Measurements from ENCODE around the gene PRLH. TPM values are rescaled to one million over a fixed set of nuclear protein-coding genes. Genes with fewer than 3 reads are reported as not detected.

The PRLH gene
- total and polyA plus RNA-seq, 2 of the 13 experiments (the other 11 are each of a cell fraction or from before 2014, with no cell fraction given) = not detected

- TF ChIP-seq MAZ (IDR thresholded peaks at IDR 0.05; ENCODE audit: borderline replicate concordance, low read depth, low read length) = no peak
- peak; percentile 26; the same call in 1 of the 2 replicates for TF ChIP-seq MAZ (CRISPR knock-in tag; IDR thresholded peaks at IDR 0.05; ENCODE audit: low read depth)
- peak; percentile 50; the same call in 1 of the 2 replicates for TF ChIP-seq ZSCAN31 (CRISPR knock-in tag; IDR thresholded peaks at IDR 0.05; ENCODE audit: low read depth)
- TF ChIP-seq, protein P1, sequence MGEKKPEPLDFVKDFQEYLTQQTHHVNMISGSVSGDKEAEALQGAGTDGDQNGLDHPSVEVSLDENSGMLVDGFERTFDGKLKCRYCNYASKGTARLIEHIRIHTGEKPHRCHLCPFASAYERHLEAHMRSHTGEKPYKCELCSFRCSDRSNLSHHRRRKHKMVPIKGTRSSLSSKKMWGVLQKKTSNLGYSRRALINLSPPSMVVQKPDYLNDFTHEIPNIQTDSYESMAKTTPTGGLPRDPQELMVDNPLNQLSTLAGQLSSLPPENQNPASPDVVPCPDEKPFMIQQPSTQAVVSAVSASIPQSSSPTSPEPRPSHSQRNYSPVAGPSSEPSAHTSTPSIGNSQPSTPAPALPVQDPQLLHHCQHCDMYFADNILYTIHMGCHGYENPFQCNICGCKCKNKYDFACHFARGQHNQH (CRISPR knock-in tag; IDR thresholded peaks at IDR 0.05) = peak; percentile 77; the same call in 1 of the 2 replicates
- TF ChIP-seq SRSF1 (optimal IDR thresholded peaks at IDR 0.05; ENCODE audit: low read depth, low read length) = peak; percentile 48
- no peak for TF ChIP-seq ZNF337 (CRISPR knock-in tag; IDR thresholded peaks at IDR 0.05; ENCODE audit: borderline replicate concordance, low read depth)
- no peak for TF ChIP-seq ZNF672 (CRISPR knock-in tag; IDR thresholded peaks at IDR 0.05)
- TF ChIP-seq ZNF616 (CRISPR knock-in tag; IDR thresholded peaks at IDR 0.05; ENCODE audit: low read depth) = no peak
- TF ChIP-seq MTA1 (CRISPR knock-in tag; IDR thresholded peaks at IDR 0.05; ENCODE audit: borderline replicate concordance) = peak; percentile 53; the same call in 1 of the 2 replicates
- TF ChIP-seq, protein P2, sequence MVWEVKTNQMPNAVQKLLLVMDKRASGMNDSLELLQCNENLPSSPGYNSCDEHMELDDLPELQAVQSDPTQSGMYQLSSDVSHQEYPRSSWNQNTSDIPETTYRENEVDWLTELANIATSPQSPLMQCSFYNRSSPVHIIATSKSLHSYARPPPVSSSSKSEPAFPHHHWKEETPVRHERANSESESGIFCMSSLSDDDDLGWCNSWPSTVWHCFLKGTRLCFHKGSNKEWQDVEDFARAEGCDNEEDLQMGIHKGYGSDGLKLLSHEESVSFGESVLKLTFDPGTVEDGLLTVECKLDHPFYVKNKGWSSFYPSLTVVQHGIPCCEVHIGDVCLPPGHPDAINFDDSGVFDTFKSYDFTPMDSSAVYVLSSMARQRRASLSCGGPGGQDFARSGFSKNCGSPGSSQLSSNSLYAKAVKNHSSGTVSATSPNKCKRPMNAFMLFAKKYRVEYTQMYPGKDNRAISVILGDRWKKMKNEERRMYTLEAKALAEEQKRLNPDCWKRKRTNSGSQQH (CRISPR knock-in tag; IDR thresholded peaks at IDR 0.05; ENCODE audit: low read depth) = no peak
- TF ChIP-seq RXRB (CRISPR knock-in tag; IDR thresholded peaks at IDR 0.05; ENCODE audit: borderline replicate concordance) = peak; percentile 82
- no peak for TF ChIP-seq SMAD3 (CRISPR knock-in tag; IDR thresholded peaks at IDR 0.05)
- TF ChIP-seq ZBTB38 (CRISPR knock-in tag; IDR thresholded peaks at IDR 0.05) = peak; percentile 90
Observed at GRCh38 chr2:237581751-237582746, 15.7 kb downstream of the PRLH start (continued).
